ENCODE data around the gene PHF21B.

DNA sequence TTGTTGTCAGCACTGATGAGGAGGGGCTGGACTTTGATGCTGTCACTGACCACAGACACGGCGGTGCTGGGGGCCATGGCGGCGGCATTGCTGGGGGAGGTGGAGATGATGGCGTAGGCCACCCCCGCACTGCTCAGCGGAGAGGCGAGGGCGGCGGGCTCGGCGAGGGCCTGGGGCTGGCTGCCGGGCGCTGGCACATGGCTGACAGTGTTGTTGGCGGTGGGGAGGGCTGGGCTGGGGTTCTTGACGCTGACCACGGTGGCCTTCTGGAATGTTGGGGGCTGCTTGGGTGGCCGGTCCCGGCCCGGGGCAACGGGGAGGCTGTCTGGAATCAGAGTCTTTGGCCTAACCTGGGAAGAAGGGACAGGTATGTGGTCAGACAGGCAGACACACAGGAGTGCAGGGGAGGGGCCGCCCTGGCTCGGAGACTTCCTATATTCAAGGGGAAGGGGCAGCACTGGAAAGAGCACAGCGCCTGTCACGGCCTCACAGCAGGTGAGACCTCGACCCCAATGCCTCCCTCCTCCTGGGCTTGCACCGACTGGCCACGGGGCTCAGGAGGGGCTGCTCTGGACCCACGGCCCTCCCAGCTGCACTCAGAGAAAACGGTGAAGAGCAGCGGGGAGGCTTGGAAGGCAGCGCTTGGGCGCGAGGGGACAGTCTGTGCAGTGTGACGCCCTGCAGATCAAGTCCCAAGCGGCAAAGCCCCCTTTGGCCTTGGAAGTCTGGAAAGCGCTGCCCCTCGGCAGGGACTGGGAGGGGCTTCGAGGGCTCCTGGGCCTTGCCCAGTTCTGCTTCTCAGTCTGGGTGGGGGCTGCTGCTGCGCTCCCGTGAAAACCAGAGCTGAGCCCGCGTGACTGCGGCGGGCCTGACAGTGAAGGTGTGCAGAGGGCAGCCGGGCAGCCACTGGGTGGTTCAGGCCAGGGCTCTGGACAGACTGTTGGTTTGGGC is 93.2 kb downstream of the PHF21B start:
- TF ChIP-seq GLI4 (tag by site-specific recombination; IDR thresholded peaks at IDR 0.05) (no peak), CTCF (tag by site-specific recombination; IDR thresholded peaks at IDR 0.05) (no peak), ZNF701 (tag by site-specific recombination; IDR thresholded peaks at IDR 0.05) (no peak), ZNF580 (tag by site-specific recombination; IDR thresholded peaks at IDR 0.05) (no peak), ZNF274 (IDR thresholded peaks at IDR 0.05; ENCODE audit: low read length) (no peak), ZNF274 (tag by site-specific recombination; IDR thresholded peaks at IDR 0.05; ENCODE audit: borderline replicate concordance) (no peak), ZNF660 (tag by site-specific recombination; IDR thresholded peaks at IDR 0.05) (no peak), ZNF174 (tag by site-specific recombination; IDR thresholded peaks at IDR 0.05) (no peak), ZNF776 (tag by site-specific recombination; IDR thresholded peaks at IDR 0.05; ENCODE audit: borderline replicate concordance) (no peak), MYNN (tag by site-specific recombination; IDR thresholded peaks at IDR 0.05; ENCODE audit: borderline replicate concordance) (no peak)
- TF ChIP-seq, protein P1, sequence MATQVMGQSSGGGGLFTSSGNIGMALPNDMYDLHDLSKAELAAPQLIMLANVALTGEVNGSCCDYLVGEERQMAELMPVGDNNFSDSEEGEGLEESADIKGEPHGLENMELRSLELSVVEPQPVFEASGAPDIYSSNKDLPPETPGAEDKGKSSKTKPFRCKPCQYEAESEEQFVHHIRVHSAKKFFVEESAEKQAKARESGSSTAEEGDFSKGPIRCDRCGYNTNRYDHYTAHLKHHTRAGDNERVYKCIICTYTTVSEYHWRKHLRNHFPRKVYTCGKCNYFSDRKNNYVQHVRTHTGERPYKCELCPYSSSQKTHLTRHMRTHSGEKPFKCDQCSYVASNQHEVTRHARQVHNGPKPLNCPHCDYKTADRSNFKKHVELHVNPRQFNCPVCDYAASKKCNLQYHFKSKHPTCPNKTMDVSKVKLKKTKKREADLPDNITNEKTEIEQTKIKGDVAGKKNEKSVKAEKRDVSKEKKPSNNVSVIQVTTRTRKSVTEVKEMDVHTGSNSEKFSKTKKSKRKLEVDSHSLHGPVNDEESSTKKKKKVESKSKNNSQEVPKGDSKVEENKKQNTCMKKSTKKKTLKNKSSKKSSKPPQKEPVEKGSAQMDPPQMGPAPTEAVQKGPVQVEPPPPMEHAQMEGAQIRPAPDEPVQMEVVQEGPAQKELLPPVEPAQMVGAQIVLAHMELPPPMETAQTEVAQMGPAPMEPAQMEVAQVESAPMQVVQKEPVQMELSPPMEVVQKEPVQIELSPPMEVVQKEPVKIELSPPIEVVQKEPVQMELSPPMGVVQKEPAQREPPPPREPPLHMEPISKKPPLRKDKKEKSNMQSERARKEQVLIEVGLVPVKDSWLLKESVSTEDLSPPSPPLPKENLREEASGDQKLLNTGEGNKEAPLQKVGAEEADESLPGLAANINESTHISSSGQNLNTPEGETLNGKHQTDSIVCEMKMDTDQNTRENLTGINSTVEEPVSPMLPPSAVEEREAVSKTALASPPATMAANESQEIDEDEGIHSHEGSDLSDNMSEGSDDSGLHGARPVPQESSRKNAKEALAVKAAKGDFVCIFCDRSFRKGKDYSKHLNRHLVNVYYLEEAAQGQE (tag by site-specific recombination; IDR thresholded peaks at IDR 0.05), result no peak

Measured in HEK293 (cell line).